Muscle of arm (tissue), 12 donors: Measurements from ENCODE around the gene CEMIP2. TPM values are rescaled to one million over a fixed set of nuclear protein-coding genes. Genes with fewer than 3 reads are reported as not detected.

ENCODE experiments used
- DNase-seq: peaks from one replicate; pipeline ENCODE4 v3.0.0-alpha.2; 2013
- polyA plus RNA-seq, 12 donors: library from polyadenylated mRNA; unstranded; fragments of 120-200 nt; gene quantifications; one replicate each; pipeline ENCODE4 v1.2.1, GENCODE V29; 2013; ENCODE audit not compliant: insufficient read length in 12 of 12

Gene CEMIP2
- polyA plus RNA-seq, 12 donors = 18.1 to 42.1 (median 33.2) TPM; not detected in 1

DNA sequence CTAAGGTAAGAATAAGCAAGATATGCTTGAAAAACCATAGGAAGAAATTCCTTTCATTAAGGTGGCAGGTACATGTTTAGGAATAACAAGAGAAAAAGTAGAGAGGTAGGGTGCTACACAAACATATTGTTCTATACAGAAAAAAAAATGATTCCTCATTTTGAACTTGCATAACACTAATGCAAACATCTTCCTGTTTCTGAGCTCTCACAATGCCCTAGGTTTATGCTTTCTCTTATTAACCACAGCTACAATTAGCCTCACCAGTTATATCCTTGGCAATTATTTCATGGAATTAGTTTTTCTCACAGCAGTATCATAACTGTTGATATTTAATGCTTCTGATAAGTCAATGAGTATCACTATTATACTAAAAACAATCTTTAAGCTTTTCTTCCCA is 20.7 kb downstream of the CEMIP2 start:
- DNase-seq = no peak

DNA sequence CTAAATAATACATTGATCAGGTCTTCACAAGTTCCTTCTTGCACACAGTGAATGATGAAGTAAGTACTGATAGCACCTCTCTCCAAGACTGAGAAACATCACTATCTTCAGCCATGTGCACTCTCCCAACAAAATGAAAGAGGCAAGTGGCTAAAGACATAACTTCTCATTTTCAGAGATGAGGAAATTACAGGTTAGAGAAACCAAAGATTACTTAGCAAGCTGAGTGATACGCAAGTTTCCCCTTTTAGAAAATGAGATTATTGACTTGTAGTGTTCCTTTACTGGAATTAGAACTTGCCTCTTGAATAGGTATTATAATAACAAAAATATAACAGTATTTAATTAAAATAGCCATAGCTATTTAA is 21.6 kb downstream of the CEMIP2 start:
- no peak for DNase-seq

DNA sequence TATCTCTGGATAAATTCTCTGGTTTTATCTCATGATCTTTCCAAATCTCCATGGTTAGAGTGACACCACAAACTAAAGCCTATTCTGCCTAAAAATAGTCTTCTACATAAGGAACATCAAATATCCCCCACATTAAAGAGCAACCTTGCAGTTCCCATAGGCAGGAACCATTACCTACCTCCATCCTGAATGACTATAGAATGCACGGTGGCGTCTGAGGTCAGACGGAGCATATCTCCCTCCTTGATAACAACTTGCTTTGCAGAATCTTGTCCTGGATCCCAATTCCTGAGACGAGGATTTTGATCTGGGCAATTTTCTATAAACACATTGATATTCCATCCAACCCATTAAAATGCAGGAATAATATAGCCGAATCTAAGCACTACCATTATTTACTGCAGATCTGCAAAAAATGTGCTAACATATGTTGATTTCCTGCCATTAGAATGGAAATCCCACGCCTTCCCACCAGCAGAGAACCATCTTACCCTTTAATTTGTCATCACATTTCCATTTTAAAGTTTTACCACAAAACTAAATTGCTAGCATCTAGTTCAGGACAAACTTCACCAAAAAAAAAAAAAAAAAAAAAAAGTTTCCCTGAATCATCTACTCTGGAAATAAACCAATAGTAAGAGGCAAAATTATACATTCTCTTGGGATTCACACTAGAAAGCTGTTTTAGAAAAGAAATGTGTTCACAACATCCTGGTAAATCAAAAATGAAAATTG is 22.1 kb downstream of the CEMIP2 start:
- no peak for DNase-seq

DNA sequence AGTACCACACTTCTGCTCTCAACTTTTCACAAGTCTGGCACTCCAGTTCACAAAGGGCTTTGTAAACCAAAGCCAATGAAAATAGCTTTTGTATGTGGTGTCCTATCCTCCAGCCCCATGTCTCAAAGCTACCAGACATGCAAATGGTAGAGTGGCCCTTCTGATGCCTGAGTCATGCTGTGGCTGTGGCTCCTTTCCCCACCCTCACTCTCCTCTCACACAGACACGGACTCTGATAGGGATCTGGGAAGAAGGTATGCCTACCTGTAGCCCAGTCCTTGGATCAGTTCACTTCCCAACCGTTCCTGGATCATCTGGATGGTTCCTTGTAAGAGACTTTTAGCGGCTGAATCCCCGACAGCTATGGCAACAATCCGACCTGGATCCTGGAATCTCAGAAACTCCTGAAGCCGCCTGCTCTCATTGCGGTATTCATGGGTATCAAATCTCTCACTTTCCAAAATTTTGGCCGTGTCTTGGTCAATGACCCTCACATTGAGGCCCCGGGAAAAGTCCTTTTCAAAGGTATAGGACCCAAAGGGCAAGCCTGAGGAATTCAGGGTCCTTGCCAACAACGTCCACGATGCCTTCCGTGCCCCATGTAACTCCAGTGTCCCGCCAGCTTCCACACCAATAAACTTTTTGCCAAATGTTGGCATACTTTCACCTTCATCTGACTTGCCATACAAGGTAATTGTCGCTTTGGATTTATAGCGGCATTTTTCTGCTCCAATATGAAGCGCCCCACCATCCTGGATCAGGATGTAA is 23.4 kb downstream of the CEMIP2 start:
- DNase-seq = no peak

DNA sequence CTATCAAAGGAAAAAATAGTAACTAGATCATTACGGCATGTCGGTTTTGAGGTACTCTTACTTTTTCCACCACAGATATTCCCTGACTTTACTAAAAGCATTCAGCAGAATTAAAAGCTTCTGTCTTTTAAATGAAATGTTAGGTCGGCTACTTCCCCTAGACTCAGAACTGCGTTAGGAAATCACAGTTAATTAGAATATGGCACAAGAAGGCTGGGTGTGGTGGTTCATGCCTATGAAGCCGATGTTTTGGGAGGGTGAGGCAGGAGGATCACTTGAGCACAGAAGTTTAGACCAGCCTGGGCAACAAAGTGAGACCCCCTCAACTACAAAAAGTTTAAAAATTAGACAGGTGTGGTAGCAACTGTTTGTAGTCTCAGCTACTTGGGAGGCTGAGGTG is 24.4 kb downstream of the CEMIP2 start:
- no peak for DNase-seq

DNA sequence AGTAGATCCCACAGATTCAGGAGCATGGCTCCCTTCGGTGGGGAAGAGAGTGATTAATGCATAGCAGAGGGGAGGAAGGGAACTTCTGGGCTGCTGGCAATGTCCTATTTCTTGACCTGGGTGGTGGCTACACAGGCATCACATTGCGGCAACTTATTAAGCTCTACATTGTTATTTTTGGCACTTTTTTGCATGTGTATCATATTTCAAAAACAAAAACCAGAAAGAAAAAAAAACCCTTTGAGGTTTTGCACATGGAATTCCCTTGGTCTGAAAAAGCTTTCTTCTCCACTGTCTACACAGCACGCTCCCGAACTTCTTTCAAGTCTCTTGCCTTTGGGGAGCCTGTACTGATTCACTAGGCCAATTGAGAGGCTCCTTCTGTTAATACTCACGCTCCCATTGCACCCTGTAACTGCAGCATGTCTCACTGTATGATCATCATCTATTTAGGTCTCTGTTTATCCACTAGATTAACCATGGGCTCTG is 25.1 kb downstream of the CEMIP2 start:
- DNase-seq = no peak

DNA sequence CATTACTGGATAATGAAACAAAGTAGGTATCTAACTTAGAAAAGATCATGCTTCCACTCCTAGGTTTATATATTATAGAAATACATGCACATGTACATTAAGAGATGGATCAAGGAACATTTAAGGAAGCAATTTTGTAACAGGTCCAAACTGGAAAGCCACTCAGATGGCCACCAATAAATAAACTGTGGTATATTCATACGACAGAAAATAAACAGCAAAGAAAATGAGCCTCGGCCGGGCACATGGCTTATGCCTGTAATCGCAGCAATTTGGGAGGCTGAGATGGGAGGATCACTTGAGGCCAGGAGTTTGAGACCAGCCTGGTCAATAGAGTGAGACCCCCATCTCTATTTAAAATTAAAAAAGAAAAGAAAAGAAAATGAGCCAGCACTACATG is 25.6 kb downstream of the CEMIP2 start:
- no peak for DNase-seq

DNA sequence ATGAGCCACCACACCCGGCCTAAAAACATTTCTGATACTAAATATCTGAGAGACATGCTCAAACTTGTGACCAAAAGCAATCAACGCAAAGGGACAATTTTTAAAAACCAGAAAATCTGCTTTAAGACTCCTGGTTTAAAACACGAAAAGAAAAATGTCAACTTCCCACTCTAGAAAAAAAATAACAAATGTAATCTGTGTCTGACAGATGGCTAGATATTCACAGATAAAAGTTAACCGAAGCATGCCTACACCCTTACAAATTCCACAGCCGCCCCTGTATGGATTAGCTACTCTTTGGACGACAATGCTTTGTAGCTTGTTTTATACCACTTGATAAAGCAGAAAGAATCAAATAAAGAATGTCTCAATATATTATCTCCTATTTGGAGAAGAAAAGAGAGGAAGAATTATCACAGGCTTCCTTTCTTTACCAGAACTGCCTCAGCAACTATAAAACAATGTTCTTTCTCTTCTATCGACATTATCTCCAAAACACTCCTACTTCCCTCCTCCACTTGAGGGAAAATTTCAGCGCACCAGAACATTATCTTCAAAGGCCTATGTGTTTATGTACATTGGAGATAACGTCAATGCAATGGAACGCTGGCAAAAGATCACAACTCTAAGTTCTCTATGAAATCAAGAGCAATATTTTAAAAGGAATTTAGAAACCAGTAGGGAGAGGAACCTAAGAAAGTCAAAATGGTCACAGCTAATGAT is 26.2 kb downstream of the CEMIP2 start:
- no peak for DNase-seq

DNA sequence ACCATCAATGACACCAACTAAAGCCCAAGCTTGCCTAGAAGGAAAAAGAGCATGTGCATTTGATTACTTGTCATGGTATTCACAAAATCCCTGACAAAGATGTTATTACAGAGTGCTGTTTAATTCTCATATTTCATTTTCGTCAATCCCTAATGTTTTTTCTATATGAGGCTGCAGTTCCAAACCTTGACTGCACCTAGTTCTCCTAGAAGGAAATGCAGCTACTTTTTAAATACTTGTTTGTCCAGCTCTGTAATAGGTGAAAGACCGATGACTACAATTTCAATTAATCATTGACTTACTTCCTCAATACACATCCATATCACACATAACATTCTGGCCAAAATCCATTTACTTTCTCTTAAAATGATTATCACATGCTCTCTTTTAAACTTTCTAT is 28.1 kb downstream of the CEMIP2 start:
- DNase-seq = no peak

DNA sequence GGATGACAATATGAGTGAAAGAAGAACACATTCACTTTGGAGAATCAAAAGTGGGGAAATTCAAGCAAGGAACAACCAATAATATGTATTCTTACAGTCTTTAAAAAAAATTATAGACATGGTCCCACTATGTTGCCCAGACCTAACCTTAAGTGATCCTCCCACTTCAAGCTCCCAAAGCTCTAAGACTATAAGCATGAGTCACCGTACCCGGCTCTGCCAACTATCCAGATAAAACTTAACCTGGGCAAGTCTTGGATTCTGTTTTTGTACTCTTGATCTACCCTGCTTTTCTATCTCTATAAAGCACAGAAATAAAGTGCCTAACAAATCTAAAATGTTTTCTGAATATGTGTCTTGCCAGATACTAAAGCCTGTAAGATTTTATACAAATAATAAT is 30.9 kb downstream of the CEMIP2 start:
- DNase-seq = no peak

DNA sequence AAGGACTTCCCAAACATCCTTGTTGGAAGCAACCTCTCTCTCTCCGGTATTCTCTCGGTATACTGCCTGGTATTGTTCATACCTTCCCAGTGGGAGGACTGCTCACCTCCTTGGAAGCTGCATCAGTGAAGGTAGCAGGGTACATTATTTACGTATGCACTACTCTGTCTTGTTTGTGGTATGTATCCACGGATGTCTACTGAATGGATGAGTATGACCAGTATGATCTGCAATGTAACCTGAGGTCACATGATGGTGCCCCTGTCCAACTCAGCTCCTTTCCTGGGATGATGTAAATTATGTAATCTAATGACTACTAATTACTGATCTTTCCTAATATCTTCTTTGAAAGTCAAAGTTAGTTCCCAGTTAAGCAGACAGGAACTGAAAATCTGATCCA is 32.1 kb downstream of the CEMIP2 start:
- no peak for DNase-seq

DNA sequence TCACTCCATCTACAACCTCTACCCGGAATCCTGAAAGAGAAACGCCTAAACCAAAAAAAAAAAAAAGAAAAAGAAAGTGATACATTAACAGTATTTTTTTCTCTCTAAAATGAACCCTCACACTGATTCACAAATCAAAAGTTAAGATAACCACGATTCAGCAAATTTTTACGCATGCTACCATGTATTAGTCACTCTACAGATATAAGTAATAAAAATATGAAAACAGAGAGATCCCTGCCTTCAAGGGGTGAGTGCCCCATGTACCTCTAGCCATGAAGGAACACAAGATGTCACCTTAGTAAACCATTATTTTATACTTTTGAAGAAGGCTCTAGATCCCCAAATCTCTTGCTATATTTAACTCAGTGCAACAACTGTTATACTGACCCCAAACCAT is 33.4 kb downstream of the CEMIP2 start:
- no peak for DNase-seq

DNA sequence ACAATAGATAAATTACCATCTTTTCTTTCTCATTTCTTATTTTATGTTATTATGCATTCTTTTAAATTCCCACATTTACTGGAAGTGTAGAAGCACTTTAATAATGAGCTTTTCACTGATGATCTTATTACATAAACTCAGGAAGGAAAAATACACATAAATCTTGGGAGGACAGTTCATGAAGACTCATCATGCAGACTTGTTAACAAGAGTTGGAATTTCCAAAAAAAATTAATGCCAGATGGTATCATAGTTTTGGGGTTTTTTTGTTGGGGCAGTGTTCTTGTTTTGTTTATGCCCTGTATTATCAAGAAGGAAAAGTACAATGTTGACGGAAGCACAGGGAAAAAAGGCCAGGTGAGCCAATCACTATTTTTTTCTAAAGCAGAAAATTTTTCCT is 35.1 kb downstream of the CEMIP2 start:
- no peak for DNase-seq

DNA sequence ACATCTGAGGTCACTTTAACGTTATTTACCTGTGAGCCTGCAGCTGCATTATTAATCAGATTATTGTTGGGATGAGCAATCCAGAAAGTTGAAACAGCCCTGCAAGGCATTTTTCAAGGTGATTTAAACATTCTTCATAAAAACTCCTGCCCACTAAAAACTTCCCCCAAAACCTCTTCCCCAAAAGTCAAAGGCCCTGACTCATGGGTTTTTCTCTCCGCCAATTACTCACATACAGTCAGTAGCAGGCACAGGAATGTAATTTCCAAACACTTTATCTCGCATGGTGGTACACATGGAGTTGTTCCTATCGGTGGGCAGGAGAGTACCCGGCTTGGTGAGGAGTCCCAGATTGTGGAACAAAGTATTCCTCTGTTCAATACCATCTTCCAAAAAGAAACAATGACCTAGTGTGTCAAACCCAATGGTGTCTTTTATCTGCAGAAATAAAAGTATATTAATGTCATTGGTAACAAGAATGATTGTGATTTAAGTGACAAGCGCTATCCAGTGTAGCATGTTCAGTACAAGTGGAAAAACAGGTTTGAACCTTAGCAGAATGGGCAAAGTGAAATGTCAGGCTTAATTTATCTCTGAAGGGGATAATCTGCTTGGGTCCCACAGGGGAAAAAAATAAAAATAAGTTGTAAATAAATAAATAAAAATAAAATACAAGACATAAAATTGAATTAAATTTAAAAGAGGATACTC is 38.3 kb downstream of the CEMIP2 start:
- no peak for DNase-seq

DNA sequence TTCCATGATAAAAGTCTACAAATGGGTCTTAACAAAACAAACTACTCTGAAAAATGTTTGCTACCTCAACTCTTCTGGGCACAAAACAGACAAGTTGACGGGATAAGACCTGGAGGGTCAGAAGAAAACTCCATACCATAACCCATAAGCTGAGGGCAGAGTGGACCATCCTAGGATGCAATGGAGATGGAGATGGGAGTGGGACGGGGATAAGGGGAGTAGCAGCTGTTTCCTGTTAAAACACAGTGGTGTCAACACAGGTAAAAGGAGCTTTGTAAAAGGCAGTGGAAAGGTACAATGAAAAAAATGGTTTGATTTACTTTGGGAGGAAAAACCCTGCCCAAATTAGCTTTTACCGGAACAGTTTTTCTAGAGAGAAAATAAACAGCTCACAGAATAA is 41.6 kb downstream of the CEMIP2 start:
- DNase-seq = no peak

DNA sequence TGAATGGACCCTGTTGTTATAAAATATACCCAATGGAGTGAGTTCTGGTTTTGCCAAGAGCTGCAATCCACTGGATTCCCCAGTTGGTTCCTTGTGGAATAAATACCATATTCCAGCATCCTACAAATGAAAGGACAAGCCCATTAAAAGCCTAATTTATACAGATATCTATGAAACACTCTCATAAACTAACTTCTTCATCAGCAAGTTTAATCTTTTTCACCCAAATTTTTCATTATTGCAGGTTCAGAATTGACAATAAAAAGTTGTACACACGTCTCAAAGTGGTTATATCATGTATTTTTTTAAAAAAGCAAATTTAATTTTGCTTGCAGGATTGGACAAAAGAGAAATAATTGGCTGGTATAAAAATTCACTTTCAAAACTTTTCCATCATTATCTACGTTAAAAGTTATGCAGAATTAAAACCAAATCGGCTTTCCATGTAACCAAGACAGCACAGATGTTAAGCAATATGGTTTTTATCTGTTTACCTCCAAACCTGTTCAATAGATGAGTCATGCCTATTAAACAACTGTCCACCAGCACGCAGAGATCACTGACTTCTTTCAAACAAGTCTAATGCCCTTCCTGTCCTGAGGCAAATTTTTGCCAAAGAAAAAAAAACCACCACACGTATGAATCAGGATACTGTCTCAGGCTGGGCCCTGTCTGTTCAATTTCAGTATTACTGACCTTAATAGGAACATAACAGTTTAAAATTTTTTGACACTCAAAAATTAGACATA is 42.5 kb downstream of the CEMIP2 start:
- no peak for DNase-seq

DNA sequence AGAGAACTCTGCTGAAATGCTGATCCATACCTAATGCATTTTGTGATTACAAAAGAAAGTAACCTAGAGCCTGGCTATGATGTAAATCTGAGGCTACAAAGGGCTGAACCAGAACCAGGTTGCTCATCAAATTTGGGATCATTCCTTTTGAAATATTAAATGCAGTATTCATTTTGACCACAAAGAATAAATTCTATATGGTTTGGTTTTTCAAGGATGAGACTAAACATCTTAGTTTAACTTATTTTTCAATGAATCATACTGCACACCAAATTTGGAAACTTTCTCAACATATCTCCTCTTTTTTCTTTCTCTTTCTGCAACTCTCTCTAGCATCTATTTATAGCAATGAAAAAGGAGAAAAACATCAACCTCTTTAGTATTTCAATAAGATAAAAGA is 46.5 kb downstream of the CEMIP2 start:
- DNase-seq = no peak

DNA sequence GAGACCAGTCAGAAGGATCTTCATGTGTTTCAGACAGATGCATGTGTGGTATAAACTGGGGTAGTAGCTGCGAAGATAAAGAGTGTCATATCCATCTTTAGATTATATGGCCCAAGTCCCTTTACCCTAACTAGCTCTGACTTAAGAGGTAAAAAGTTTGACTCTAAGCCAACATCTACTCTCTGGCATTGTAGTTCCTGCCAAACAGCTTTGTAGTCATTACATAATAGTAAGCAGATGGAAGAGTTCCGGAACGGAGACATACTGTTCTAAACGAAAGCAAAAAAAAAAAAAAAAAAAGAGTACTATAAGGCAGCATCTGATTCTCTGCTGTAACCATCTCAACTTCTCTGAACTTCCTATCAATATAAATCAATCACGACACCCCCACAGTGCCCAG is 48.8 kb downstream of the CEMIP2 start:
- no peak for DNase-seq

DNA sequence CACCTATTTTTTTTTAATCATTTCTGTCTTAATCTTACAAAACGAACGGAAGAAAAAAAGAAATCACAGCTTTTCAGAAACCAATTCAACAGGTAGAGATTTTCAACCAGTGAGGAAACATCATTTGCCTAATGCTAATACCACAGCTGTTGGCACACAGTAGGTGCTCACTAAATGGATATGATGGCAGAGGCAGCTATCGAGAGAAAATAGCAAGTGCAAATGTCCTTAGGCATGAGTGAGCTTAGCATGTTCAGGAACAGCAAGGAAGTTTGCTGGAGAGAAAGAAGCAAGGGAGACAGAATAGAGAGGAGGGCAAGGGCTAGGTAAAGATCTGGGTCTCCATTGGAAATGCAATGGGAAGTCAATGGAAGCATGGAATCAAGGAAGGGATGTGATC is 49.2 kb downstream of the CEMIP2 start:
- no peak for DNase-seq

DNA sequence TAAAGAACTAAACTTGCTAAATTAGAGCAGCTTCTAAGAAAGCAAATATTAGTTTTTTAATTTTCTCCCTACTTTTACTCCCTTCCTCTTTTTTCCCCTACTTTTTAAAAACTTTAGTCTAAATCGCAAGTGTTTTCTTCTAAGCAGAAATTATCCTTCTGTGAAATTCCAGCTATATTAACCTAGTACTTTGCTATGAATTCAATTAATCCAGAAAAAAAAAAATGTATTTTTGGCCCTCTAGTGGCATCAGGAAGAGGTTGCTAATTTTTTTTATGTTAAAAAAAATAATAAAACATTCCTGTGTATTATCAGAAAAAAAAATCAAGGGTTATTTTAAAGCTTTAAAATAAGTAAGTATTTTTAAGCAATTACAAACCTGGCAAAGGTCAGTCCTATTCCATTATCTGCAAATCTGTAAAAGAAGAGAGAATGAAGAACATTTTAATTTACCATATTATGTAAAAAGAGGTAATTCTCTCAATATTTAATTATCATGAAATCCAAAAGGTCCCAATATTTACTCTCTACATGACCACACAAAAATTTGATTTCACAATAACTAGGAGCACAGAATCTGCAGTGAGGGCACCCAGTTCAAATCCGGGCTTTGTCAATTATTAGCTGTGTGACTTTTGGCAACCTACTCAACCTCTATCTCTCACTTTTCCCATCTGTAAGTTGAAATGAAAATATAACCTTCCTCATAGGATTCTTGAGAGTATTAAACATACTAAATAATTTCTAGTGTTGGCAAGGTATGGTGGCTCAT is 52.0 kb downstream of the CEMIP2 start:
- DNase-seq = no peak

DNA sequence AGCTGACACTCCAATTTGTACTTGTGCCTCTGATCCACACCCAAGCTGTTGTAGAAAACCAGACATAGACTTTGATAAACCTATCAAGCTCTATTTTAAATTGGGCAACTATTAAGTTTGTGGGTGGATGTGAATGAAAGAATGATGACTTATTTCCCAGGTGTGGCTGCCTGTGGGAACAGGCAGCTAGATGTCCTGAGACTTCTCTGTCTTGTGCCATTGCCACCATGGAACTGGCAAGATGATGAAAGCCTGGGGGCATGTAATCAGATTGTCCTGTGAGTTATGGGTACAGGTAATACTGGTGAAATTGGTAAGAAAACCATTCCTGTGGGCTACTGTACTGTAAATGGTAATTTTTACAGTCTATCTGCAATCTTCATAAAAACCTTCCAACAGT is 57.5 kb downstream of the CEMIP2 start:
- no peak for DNase-seq
